ENCODE measurements around the gene UBE2G1.
"Not testable (repeated sequence)": the region's sequence is repeated elsewhere in the genome, so short reads cannot be mapped to it uniquely, and the experiment has no call there.

The UBE2G1 gene

DNA sequence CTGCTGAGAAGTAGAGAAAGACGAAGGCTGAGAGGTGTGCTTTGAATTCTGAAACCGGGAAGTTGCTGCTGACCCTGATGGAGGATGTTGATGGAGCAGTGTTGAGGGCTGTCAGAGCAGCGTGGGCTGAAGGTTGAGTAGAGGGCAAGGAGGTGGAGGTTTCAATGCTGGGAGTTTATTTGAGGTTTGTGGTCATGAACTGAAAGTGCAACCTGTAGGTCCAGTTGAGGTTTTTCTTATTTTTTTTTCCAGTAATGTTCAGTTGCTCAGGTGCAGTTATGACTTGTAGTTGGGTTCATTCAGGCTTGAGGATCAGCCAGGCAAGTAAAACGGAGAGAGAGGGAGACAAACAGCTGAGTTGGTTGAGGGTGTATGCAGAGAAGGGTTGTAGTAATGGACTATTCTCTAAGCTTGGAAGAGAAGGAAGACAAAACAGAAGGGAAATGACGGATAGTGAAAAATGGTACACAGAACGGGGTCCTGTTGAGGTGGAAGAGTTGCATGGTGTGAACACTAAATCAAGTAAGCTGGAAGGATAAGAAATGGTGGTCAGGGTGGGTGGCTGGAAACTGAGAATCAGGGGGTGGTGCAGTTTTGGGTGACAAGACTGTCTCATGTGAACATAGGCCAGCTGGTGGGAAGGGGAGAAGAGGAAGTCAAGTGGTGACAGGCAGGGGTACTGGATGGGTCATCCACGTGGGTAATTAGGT is 8.7 kb upstream of the UBE2G1 start:
- no peak for DNase-seq

DNA sequence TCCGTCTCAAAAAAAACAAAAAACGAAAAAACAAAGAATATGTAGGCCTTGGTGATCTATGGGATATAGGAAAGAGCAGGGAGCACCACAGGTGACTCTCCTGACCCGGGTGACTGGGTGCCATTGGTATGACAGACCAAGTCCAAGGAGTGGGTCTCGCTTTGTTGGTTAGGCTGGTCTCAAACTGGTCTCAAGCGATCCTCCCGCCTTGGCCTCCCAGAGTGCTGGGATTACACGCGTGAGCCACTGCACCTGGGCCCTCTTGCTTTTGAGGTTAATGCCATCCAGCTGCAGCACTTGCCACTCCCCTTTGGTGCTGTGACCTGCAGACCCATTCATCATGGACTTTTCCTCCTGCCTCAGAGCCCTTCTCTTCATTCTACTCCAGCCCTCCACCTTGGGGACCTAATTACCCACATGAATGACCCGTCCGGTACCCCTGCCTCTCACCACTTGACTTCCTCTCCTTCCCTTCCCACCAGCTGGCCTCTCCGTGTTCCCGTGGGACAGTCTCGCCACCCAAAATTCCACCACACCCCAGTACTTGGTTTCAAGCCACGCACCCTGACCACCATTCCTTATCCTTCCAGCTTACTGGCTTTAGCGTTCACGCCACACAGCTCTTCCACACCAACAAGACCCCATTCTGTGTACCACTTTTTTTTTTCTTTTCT is 3.2 kb upstream of the UBE2G1 start:
- DNase-seq: no peak

DNA sequence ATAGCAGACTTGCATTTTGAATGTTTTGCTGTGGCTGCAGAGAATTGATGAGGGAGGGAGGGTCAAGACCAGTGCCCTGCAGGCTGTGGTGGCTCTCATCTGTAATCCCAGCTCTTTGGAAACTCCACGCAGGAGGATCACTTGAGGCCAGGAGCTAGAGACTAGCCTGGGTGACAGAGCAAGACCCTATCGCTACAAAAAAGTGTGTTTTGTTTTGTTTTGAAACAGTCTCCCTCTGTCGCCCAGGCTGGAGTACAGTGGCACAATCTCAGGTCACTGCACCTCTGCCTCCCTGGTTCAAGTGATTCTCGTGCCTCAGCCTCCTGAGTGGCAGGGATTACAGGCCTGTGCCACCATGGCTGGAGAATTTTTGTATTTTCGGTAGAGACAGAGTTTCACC is 1.9 kb upstream of the UBE2G1 start:
- DNase-seq: no peak

DNA sequence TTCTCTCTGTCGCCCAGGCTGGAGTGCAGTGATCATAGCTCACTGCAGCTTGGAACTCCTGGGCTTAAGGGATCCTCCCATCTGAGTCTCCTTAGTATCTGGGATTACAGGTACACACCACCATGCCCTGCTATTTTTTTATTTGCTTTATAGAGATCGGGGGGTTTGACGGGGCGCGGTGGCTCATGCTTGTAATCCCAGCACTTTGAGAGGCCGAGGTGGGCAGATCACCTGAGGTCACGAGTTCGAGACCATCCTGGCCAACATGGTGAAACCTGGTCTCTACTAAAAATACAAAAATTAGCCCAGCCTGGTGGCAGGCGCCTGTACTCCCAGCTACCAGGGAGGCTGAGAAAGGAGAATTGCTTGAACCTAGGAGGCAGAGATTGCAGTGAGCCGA is 702 bp upstream of the UBE2G1 start:
- DNase-seq: not testable (repeated sequence)

DNA sequence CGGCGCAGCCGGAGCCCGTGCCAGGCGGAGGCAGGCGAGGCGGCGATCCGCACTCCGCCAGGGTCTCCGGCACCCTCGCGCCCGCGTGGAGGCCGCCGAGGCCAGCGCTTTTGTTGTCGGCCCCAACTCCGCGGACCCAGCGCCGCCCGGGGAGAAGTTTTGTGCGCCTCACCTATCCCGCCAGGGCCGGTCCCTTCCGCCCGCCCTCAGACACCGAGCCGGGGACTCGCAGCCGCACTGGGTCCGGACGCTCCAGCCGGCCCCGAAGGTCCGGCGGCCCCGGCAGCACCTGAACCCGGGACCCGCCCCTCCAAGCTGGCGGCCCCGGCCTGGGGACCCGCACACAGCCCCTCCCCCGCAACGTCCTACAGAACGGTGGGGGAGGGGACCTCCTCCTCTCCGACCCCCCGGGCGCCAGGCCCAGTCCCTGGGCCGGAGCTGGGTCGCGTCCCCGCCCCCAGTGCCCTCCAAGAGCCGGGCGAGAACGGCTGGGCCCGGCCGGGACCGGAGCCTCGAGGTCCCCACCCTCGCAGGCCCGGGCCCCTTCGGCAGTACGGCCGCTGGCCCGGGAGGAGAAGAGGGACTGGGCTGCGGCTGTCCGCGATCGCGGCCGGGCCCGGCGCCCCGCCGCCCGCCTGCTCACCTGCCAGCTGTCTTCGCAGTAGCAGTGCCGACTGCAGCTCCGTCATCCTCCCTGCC is 698 bp downstream of the UBE2G1 start:
- DNase-seq: no peak

DNA sequence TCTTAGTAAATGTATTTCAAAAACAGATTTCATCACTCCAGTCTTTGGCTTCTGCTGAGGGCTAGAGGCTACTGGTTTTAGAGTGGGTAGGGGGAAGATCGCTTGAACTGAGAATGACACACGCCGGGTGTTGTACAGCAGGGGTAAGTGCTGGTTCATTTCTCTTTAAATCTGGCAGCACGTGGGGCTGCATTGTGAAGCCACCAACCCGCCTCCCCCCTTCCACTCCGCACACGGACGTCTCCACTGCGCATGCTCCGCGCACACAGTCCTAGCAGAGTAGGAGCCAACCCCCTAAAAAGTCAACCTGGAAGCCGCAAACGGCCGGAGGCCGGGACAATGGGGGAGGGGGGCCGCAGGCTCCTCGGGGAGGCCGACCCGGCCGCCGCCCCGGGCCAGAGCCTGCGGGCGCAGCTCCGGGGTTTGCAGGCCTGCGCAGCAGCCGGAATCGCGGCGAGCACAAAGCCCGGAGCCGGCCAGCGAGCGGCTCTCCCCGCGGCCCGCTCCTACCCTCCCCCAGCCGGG is 1.3 kb downstream of the UBE2G1 start:
- peak; percentile 73 for DNase-seq

DNA sequence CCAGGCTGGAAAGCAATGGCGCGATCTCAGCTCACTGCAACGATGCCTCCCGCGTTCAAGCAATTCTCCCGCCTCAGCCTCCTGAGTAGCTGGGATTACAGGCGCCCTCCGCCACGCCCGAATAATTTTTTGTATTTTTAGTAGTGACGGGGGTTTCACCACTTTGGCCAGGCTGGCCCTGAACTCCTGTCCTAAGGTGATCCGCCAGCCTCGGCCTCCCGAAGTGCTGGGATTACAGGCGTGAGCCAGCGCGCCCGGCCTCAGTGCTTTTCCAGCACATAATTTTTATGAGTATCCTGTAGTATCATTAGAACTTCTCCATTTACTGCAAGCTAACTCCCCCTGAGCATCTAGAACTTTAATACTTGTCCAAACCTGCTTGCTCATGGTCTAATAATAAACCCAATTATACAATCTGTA is 1.8 kb downstream of the UBE2G1 start:
- DNase-seq: no peak

DNA sequence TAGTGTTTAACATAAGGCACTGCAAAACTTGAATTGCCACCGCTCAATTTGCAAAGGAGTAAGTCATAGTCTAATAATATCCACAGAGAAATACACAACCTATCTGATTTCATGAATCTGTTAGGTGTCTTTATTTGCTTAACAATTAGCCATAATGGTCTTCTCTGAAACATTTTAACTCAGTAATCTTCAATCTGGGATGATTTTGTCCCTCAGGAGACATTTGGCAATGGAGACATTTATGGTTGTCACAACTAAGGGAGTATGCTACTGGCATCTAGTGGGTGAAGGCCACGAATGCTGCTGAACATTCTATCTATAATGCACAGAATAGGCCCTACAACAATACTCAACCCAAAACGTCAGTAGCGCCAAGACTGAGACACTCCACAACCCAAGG is 4.3 kb downstream of the UBE2G1 start:
- no peak for DNase-seq

DNA sequence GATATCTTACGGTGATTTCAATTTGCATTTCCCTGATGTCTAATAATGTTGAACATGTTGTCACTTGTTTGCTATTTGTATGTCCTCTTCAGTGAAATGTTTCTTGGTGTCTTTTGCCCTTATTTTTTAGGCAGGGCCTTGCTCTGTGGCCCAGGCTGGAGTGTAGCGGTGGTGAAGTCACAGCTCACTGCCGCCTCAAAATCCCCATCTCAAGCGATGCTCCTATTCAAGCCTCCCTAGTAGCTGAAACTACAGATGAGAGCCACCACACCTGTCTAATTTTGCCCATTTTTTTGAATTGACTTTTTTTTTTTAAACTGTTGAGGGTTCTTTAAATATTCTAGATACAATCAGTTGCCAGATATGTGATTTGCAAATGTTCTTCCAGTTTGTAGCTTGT is 8.3 kb downstream of the UBE2G1 start:
- DNase-seq: no peak

DNA sequence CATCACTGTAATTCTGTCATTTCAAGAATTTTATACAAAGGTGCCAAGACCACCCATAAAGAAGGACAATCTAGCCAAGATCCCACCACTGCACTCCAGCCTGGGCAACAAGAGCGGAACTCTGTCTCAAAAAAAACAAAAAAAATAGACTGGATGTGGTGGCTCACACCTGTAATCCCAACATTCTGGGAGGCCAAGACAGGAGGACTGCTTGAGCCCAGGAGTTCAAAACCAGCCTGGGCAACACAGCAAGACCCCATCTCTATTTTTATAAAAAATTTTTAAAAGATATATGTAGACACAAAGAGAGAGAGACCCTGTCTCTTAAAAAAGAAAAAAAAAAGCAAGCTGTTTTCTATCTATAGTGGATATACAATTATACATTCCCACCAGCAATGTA is 8.8 kb downstream of the UBE2G1 start:
- no peak for DNase-seq

DNA sequence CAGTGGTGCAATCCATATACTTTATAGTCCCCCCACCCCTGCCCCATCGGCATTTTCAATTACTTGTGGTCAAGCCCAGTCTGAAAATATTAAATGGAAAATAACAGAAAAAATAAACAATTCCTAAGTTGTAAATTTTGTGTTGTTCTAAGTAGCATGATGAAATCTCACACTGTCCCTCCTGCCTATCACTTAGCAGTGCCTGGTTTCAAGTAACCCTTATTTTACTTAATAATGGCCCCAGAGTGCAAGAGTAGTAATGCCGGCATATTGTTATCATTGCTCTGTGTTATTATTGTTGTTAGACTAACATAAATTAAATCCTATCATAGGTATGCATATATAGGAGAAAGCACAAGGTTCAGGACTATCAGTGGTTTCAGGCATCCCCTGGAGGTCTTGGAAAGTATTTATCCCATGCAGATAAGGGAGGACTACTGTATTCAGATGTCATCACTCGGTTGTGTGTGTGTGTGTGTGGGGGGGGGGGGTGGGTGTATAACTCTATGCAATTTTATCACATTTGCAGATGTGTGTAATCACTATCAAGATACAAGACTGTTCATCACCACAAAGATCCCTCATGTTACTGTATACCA is 9.3 kb downstream of the UBE2G1 start:
- no peak for DNase-seq

DNA sequence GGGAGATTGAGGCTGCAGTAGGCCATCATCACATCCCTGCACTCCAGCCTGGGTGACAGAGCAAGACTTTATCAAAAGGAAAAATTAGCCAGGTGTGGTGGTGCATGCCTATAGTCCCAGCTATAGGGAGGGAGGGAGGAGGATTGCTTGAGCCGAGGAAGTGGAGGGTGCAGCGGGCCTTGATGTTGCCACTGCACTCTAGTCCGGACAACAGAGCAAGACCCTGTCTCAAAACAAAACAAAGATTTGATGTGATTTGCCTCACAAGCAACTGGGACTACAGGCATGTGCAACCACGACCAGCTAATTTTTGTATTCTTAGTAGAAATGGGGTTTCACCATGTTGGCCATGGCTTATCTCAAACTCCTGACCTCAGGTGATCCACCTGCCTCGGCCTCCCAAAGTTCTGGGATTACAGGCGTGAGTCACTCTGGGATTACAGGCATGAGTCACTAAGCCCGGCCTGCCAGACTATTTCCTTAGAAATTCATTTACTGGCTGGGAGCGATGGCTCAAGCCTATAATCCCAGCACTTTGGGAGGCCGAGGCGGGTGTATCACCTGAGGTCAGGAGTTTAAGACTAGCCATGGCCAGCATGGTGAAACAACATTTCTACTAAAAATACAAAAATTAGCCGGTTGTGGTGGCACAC is 11.5 kb downstream of the UBE2G1 start:
- DNase-seq: no peak

DNA sequence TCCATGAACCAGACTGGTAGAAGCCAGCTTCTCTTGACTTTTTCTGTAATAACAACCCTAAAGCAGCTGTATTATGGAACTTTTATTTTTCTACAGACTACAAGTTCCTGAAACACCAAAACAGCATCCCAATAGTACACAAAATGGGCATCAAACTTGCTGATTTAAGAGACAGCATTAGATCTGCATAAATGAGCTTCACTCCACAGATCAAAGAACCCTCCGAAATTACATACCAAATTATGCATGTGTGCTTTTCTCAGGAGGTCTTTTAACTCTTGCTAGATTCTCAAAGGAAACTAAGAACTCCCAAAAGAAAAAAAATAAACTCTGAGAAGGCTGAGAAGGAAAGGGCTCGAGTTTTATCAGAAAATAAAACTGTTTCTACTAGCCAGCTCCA is 12.3 kb downstream of the UBE2G1 start:
- DNase-seq: no peak

DNA sequence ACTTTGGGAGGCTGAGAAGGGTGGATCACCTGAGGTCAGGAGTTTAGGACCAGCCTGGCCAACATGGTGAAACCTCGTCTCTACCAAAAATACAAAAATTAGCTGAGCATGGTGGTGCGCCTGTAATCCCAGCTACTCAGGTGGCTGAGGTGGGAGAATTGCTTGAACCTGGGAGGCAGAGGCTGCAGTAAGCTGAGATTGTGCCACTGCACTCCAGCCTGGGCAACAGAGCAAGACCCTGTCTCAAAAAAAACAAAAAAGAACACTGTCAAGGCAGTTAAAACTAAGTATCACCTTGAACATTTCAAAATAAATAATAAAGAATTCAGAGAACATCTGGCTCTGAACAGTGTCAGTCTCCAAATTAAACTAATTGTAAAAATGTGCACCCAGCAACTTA is 16.3 kb downstream of the UBE2G1 start:
- not testable (repeated sequence) for DNase-seq

DNA sequence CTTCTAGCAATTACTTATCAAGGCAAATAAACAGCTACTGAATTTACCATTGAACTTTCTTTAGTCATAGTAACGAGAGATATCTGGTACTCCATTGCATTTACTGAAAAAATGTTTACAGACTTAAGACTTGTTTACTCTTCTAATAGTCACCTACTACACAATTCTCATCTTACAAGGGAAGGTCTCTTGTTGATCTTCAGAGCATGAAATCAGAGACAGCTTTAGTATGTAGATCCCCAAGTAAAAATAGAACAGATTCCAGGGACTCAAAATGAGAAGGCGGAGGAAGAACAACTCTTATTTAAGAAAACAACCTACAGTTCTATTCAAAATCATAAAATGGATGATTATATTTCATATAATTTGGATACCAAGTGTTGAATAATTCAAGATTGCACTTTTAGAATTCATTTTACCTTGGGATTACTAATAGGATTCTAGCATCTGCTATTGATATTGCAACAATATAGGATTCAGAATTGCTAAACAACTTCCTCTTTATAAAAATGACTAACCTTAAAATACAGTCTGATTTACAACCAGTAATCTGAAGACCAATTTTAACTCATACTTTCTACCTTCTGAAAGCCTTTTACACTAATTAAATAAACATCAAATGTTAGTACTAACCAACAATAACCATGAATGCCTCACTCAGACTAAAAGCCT is 20.8 kb downstream of the UBE2G1 start:
- DNase-seq: no peak

DNA sequence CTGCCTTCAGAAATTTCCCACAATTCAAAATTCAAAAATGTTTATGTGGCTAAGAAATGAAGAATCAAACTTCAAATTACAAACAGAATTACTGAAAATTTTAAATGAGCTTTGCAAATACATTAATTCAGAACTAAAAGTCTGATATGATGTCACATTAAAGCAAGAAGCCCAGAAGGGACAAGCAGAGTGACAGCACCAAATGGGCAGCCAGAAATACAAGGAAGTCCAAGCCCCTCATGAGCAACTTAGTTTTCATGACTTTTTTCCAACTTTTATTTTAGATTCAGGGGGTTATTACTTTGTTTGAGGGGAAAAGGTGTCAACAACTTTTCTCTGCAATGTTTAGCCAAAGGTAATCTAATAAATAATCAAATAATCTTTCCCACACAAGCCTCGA is 21.5 kb downstream of the UBE2G1 start:
- DNase-seq: no peak

DNA sequence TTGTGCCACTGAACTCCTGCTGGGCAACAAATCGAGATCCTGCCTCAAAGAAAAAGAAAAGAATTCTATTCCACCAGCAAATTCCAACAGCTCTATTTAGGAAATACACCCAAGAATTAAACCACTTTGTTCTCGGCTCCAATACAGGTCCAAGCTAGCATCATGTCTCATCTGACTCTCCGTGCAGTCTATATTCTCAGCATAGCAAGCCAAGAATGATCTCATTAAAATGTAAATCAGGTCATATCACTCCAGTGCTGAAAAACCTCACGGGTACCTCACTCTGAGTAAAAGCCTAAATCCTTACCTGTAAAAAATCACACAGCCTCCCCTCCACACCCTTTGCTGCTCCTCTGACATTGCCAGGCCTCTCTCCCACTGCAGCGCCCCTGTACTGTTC is 23.9 kb downstream of the UBE2G1 start:
- no peak for DNase-seq

DNA sequence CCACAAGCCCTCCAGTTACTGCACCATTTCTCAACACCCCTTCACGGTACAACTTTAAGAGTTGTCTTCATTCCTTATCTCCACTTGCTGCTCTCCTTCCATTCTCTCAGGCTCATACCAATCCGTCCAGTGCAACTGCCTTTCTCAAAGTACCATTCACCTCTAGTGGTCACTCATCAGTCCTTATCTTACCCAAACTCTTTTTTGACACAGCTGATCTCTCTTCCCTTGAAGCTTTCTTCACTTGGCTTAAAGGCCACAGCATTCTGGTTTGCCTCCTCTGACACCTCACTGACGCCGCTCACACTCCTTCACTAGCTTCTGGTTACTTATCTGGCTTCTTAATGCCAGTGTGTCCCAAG is 24.9 kb downstream of the UBE2G1 start:
- DNase-seq: no peak

DNA sequence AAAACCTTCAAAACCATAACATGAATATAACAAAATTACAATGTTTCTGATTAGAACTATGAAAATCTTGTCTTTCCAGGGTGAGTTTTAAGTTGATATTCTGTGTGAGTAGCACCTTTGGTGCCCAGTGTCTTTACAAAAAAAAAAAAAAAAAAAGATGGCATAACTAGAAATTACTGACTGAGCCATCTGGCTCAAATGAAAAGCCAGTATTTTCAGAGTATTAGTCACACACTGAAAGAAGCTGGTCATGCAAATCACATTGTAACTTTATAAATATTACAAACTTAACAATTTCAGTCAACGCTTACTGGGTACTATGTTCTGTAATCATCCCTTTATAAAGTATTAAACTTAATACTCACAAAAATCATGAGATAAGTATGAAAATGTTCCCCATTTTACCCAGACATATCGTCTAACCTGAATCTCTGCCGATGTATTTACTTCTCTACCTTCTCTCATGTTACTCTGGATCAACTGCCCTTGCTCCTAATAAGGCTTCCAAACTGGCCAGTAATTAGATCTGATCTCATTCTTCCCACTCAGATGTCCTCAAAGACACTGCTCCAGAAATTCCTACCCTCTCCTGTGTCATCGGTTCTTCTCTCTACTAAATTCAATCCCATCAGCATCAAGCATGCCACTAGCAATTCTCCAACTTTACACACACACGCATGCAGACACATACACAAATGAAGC is 25.4 kb downstream of the UBE2G1 start:
- DNase-seq: no peak

DNA sequence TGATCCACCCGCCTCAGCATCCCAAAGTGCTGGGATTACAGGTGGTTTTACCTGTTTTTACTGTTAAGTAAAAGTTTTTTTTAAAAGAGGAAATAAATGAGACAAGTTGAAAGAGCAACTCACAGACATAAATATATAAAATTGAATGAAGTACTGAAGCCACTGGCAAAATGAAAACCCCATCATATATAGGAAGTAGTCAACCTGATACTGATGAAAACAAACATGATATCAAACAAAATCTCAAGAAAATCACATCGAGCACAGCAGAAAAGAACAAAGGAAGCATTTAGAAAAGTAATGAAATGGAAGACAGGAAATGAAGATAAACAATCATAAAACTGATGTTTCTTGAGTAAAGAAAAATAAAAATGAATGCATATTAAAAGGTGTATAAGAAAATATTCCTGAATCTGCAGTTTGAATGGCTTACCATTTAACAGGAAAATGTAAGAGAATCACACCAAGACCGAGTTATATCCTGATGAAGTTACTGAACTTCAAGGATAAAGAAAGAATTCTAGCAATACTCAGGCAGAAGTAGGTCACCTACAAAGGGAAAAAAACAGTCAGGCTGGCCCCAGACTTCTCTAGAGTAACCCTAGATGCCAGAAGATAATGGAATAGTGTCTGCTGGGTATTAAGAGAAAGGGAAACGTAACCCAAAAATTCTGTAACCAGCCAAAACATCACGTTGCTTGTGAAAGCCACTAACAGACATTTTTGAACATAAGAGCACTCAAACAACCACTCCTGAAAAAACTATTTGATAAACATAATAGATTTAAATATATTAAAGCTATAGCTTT is 31.5 kb downstream of the UBE2G1 start:
- no peak for DNase-seq

DNA sequence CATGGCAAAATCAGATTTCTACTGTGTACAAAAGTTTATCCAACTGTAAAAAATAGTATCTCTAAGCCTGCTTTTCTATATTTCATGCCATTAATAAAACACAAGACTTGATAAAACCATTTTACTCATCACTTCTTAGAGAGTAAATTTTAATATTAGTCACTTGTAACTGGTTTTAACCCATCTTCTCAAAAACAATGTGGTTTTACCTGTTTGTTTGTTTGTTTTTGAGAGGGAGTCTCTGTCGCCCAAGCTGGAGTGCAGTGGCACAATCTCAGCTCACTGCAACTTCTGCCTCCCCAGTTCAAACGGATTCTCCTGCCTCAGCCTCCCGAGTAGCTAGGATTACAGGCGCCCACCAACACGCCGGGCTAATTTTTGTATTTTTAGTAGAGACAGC is 32.1 kb downstream of the UBE2G1 start:
- no peak for DNase-seq
